ENCODE results near the gene PF4V1.

The PF4V1 gene

GRCh38 chr4:73894001-73894400, 40.9 kb downstream of the PF4V1 start:
- ChIA-PET POLR2A (no interaction called here), CTCF (interaction anchor here (0.8 kb wide), 1 partner anchor 30 kb away, joined by 4 read pairs; no protein-coding TSS in a partner anchor)

GRCh38 chr4:73895201-73896175, 42.4 kb downstream of the PF4V1 start:
- ChIA-PET CTCF (interaction anchor here (0.5 to 0.7 kb wide), 2 partner anchors 17 to 1609 kb away, joined by 3 to 6 read pairs; no protein-coding TSS in a partner anchor), POLR2A (no interaction called here)
- H3K27ac ChIP-seq (ENCODE audit: extremely low read depth, low read depth, low read length): no peak overlapping the region
- H3K4me1 ChIP-seq (ENCODE audit: control insufficient read depth, insufficient read depth, low read length): peaks cover 8% of the 10 kb centered on the region; the same call in 1 of the 2 replicates
- no peak for TF ChIP-seq ZNF2 (tag by site-specific recombination; IDR thresholded peaks at IDR 0.05)
- peak; percentile 47; the same call in 1 of the 2 replicates for TF ChIP-seq ZBTB44 (tag by site-specific recombination; IDR thresholded peaks at IDR 0.05)
- H3K4me3 ChIP-seq (ENCODE audit: low read depth, low read length): no peak overlapping the region
- no peaks in the 10 kb centered on the region for H3K36me3 ChIP-seq (ENCODE audit: control insufficient read depth in 2 of 2, insufficient read depth in 1 of 2, low read length in 2 of 2)
- H3K9me3 ChIP-seq (ENCODE audit: control insufficient read depth, insufficient read depth, low read depth, low read length): no peaks in the 10 kb centered on the region

More at GRCh38 chr4:73894001-73894400, 40.9 kb downstream of the PF4V1 start:
- peaks cover 8% of the 10 kb centered on the region; the same call in 1 of the 2 replicates for H3K4me1 ChIP-seq (ENCODE audit: control insufficient read depth, insufficient read depth, low read length)
- TF ChIP-seq REPIN1 (tag by site-specific recombination; IDR thresholded peaks at IDR 0.05; ENCODE audit: low read depth) (no peak), ZNF530 (tag by site-specific recombination; IDR thresholded peaks at IDR 0.05; ENCODE audit: low read depth) (no peak), ZNF624 (tag by site-specific recombination; IDR thresholded peaks at IDR 0.05) (no peak), ZNF184 (tag by site-specific recombination; IDR thresholded peaks at IDR 0.05) (no peak), ZNF660 (tag by site-specific recombination; IDR thresholded peaks at IDR 0.05) (no peak), GLI4 (tag by site-specific recombination; IDR thresholded peaks at IDR 0.05) (no peak), ZNF621 (tag by site-specific recombination; IDR thresholded peaks at IDR 0.05) (no peak), OVOL3 (tag by site-specific recombination; IDR thresholded peaks at IDR 0.05) (no peak), ZNF24 (tag by site-specific recombination; IDR thresholded peaks at IDR 0.05) (no peak), ZSCAN16 (tag by site-specific recombination; IDR thresholded peaks at IDR 0.05) (no peak), ZNF544 (tag by site-specific recombination; IDR thresholded peaks at IDR 0.05) (no peak), ZBTB17 (tag by site-specific recombination; IDR thresholded peaks at IDR 0.05) (no peak), ZNF121 (tag by site-specific recombination; IDR thresholded peaks at IDR 0.05) (no peak), ZNF112 (tag by site-specific recombination; IDR thresholded peaks at IDR 0.05) (no peak)
- TF ChIP-seq, protein P1, sequence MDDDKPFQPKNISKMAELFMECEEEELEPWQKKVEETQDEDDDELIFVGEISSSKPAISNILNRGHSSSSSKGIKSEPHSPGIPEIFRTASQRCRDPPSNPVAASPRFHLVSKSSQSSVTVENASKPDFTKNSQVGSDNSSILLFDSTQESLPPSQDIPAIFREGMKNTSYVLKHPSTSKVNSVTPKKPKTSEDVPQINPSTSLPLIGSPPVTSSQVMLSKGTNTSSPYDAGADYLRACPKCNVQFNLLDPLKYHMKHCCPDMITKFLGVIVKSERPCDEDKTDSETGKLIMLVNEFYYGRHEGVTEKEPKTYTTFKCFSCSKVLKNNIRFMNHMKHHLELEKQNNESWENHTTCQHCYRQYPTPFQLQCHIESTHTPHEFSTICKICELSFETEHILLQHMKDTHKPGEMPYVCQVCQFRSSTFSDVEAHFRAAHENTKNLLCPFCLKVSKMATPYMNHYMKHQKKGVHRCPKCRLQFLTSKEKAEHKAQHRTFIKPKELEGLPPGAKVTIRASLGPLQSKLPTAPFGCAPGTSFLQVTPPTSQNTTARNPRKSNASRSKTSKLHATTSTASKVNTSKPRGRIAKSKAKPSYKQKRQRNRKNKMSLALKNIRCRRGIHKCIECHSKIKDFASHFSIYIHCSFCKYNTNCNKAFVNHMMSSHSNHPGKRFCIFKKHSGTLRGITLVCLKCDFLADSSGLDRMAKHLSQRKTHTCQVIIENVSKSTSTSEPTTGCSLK (tag by site-specific recombination; IDR thresholded peaks at IDR 0.05): no peak
- TF ChIP-seq, protein P2, sequence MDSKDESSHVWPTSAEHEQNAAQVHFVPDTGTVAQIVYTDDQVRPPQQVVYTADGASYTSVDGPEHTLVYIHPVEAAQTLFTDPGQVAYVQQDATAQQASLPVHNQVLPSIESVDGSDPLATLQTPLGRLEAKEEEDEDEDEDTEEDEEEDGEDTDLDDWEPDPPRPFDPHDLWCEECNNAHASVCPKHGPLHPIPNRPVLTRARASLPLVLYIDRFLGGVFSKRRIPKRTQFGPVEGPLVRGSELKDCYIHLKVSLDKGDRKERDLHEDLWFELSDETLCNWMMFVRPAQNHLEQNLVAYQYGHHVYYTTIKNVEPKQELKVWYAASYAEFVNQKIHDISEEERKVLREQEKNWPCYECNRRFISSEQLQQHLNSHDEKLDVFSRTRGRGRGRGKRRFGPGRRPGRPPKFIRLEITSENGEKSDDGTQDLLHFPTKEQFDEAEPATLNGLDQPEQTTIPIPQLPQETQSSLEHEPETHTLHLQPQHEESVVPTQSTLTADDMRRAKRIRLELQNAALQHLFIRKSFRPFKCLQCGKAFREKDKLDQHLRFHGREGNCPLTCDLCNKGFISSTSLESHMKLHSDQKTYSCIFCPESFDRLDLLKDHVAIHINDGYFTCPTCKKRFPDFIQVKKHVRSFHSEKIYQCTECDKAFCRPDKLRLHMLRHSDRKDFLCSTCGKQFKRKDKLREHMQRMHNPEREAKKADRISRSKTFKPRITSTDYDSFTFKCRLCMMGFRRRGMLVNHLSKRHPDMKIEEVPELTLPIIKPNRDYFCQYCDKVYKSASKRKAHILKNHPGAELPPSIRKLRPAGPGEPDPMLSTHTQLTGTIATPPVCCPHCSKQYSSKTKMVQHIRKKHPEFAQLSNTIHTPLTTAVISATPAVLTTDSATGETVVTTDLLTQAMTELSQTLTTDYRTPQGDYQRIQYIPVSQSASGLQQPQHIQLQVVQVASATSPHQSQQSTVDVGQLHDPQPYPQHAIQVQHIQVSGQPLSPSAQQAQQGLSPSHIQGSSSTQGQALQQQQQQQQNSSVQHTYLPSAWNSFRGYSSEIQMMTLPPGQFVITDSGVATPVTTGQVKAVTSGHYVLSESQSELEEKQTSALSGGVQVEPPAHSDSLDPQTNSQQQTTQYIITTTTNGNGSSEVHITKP (tag by site-specific recombination; IDR thresholded peaks at IDR 0.05): no peak
- TF ChIP-seq, protein P3, sequence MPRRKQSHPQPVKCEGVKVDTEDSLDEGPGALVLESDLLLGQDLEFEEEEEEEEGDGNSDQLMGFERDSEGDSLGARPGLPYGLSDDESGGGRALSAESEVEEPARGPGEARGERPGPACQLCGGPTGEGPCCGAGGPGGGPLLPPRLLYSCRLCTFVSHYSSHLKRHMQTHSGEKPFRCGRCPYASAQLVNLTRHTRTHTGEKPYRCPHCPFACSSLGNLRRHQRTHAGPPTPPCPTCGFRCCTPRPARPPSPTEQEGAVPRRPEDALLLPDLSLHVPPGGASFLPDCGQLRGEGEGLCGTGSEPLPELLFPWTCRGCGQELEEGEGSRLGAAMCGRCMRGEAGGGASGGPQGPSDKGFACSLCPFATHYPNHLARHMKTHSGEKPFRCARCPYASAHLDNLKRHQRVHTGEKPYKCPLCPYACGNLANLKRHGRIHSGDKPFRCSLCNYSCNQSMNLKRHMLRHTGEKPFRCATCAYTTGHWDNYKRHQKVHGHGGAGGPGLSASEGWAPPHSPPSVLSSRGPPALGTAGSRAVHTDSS (tag by site-specific recombination; IDR thresholded peaks at IDR 0.05): no peak
- TF ChIP-seq, protein P4, sequence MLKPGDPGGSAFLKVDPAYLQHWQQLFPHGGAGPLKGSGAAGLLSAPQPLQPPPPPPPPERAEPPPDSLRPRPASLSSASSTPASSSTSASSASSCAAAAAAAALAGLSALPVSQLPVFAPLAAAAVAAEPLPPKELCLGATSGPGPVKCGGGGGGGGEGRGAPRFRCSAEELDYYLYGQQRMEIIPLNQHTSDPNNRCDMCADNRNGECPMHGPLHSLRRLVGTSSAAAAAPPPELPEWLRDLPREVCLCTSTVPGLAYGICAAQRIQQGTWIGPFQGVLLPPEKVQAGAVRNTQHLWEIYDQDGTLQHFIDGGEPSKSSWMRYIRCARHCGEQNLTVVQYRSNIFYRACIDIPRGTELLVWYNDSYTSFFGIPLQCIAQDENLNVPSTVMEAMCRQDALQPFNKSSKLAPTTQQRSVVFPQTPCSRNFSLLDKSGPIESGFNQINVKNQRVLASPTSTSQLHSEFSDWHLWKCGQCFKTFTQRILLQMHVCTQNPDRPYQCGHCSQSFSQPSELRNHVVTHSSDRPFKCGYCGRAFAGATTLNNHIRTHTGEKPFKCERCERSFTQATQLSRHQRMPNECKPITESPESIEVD (tag by site-specific recombination; IDR thresholded peaks at IDR 0.05): no peak
- H3K9me3 ChIP-seq (ENCODE audit: control insufficient read depth, insufficient read depth, low read depth, low read length): no peaks in the 10 kb centered on the region
- no peak overlapping the region for H3K4me3 ChIP-seq (ENCODE audit: low read depth, low read length)
- no peaks in the 10 kb centered on the region for H3K36me3 ChIP-seq (ENCODE audit: control insufficient read depth in 2 of 2, insufficient read depth in 1 of 2, low read length in 2 of 2)
- no peak overlapping the region for H3K27ac ChIP-seq (ENCODE audit: extremely low read depth, low read depth, low read length)
